DOHH2 (cell line): ENCODE data around the gene INSIG2.

ENCODE experiments used
- EZH2phosphoT487 ChIP-seq: fragments of 200-600 bp; sonication (generic); IDR thresholded peaks from 2 replicates; pipeline ENCODE4 v1.6.1; 2017; ENCODE audit warnings: borderline replicate concordance, mild to moderate bottlenecking, antibody characterized with exemption, low read length, moderate library complexity, mixed read lengths
- TF ChIP-seq, protein P1 (sequence below): fragments of 200-600 bp; sonication (generic); IDR thresholded peaks from one replicate; pipeline ENCODE4 v1.5.1; 2014; ENCODE audit warnings: antibody characterized with exemption, mild to moderate bottlenecking, low read depth, low read length; ENCODE audit not compliant: poor library complexity, severe bottlenecking

DNA sequence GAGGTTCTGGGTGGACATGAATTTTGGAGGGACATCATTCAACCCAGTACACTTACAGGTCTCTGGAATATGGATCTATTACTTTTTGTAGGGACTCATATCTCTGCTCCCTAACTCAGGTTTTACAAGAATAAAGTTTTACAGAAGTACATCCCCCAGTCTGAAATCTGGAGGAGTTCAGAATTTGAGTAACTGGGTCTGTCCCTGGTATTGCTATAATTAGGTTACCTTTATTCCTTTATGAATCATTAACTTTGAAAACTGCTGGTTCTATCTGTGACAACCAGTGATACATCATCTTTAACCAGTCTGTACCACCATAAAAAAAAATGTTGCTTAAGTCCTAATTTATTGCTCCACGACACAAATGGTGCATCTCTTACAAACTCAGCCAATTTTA is 59.9 kb downstream of the INSIG2 start:
- TF ChIP-seq, protein P1, sequence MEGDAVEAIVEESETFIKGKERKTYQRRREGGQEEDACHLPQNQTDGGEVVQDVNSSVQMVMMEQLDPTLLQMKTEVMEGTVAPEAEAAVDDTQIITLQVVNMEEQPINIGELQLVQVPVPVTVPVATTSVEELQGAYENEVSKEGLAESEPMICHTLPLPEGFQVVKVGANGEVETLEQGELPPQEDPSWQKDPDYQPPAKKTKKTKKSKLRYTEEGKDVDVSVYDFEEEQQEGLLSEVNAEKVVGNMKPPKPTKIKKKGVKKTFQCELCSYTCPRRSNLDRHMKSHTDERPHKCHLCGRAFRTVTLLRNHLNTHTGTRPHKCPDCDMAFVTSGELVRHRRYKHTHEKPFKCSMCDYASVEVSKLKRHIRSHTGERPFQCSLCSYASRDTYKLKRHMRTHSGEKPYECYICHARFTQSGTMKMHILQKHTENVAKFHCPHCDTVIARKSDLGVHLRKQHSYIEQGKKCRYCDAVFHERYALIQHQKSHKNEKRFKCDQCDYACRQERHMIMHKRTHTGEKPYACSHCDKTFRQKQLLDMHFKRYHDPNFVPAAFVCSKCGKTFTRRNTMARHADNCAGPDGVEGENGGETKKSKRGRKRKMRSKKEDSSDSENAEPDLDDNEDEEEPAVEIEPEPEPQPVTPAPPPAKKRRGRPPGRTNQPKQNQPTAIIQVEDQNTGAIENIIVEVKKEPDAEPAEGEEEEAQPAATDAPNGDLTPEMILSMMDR = no peak
- no peak for TF ChIP-seq EZH2phosphoT487
